HEK293 (cell line): ENCODE measurements around the gene PACSIN2.

Experiments used
- CTCF ChIA-PET: fragments of 350-600 bp; formaldehyde crosslinking; extraction: SDS; loops from one replicate; lab custom pipeline; 2021; ENCODE audit warnings: antibody characterized with exemption; lab: Yijun Ruan, JAX
- POLR2A ChIA-PET: fragments of 300-600 bp; formaldehyde crosslinking; extraction: SDS; loops from one replicate; lab custom pipeline; 2020; ENCODE audit warnings: antibody characterized with exemption, inconsistent platforms; lab: Yijun Ruan, JAX
- H3K27ac ChIP-seq: fragments of 200-500 bp; sonication (Bioruptor generic); 2 replicates; pipeline ENCODE4 v1.5.1; 2014; ENCODE audit warnings: low read depth, low read length, control low read depth, inconsistent platforms; ENCODE audit errors: extremely low read depth
- H3K36me3 ChIP-seq, 2 experiments: fragments of 200-500 bp in 1 of 2; sonication (Bioruptor generic) in 1 of 2; 1 replicate in 1 of 2; 2 replicates in 1 of 2; pipeline ENCODE4 v1.5.1; 2014 to 2017; ENCODE audit warnings: inconsistent platforms in 2 of 2, low read length in 2 of 2; ENCODE audit not compliant: control insufficient read depth in 2 of 2, insufficient read depth in 1 of 2
- H3K4me1 ChIP-seq: fragments of 200-500 bp; sonication (Bioruptor generic); 2 replicates; pipeline ENCODE4 v1.5.1; 2014; ENCODE audit warnings: mild to moderate bottlenecking, low read length, inconsistent platforms; ENCODE audit not compliant: control insufficient read depth, insufficient read depth
- H3K4me3 ChIP-seq: 2 replicates; pipeline ENCODE4 v1.5.1; 2011; ENCODE audit warnings: low read depth, mild to moderate bottlenecking, control low read depth, low read length, moderate library complexity
- H3K9me3 ChIP-seq: fragments of 200-500 bp; sonication (Bioruptor generic); 2 replicates; pipeline ENCODE4 v1.5.1; 2014; ENCODE audit warnings: low read depth, low read length, inconsistent platforms; ENCODE audit not compliant: control insufficient read depth, insufficient read depth
- EGR2 ChIP-seq: fragments of 450-650 bp; formaldehyde crosslinking; IDR thresholded peaks from 2 replicates; pipeline ENCODE4 v1.5.1; 2016; ENCODE audit warnings: low read depth, missing biosample characterization, missing genetic modification characterization
- HIC1 ChIP-seq: fragments of 450-650 bp; formaldehyde crosslinking; IDR thresholded peaks from 2 replicates; pipeline ENCODE4 v1.5.1; 2016; ENCODE audit warnings: missing biosample characterization, missing genetic modification characterization
- KLF1 ChIP-seq: fragments of 450-650 bp; formaldehyde crosslinking; IDR thresholded peaks from 2 replicates; pipeline ENCODE4 v1.5.1; 2016; ENCODE audit warnings: missing biosample characterization, missing genetic modification characterization
- SALL2 ChIP-seq: fragments of 450-650 bp; formaldehyde crosslinking; IDR thresholded peaks from 2 replicates; pipeline ENCODE4 v1.5.0; 2017; ENCODE audit warnings: missing biosample characterization, mild to moderate bottlenecking, missing genetic modification characterization, borderline replicate concordance
- SETDB1 ChIP-seq: IDR thresholded peaks from one replicate; pipeline ENCODE4 v1.6.1; 2017; ENCODE audit warnings: mild to moderate bottlenecking, low read length, moderate library complexity, mixed read lengths; ENCODE audit not compliant: insufficient read length
- YY1 ChIP-seq: fragments of 450-650 bp; formaldehyde crosslinking; IDR thresholded peaks from 2 replicates; pipeline ENCODE4 v1.5.1; 2018; ENCODE audit warnings: missing biosample characterization, missing genetic modification characterization
- ZNF146 ChIP-seq: fragments of 450-650 bp; formaldehyde crosslinking; IDR thresholded peaks from 2 replicates; pipeline ENCODE4 v1.5.1; 2016; ENCODE audit warnings: missing biosample characterization, missing genetic modification characterization
- ZNF175 ChIP-seq: fragments of 450-650 bp; formaldehyde crosslinking; IDR thresholded peaks from 2 replicates; pipeline ENCODE4 v1.5.1; 2016; ENCODE audit warnings: missing biosample characterization, missing genetic modification characterization
- ZNF23 ChIP-seq: fragments of 450-650 bp; formaldehyde crosslinking; IDR thresholded peaks from 2 replicates; pipeline ENCODE4 v1.5.1; 2016; ENCODE audit warnings: missing biosample characterization, missing genetic modification characterization, borderline replicate concordance
- ZNF324 ChIP-seq: fragments of 450-650 bp; formaldehyde crosslinking; IDR thresholded peaks from 2 replicates; pipeline ENCODE4 v1.5.1; 2016; ENCODE audit warnings: missing biosample characterization, missing genetic modification characterization
- ZNF416 ChIP-seq: fragments of 450-650 bp; formaldehyde crosslinking; IDR thresholded peaks from 2 replicates; pipeline ENCODE4 v1.5.1; 2016; ENCODE audit warnings: missing biosample characterization, missing genetic modification characterization
- ZNF561 ChIP-seq: fragments of 450-650 bp; IDR thresholded peaks from 2 replicates; pipeline ENCODE4 v1.5.1; 2018; ENCODE audit warnings: missing biosample characterization, missing genetic modification characterization, borderline replicate concordance
- ZNF596 ChIP-seq: fragments of 450-650 bp; IDR thresholded peaks from 2 replicates; pipeline ENCODE4 v1.5.0; 2018; ENCODE audit warnings: missing biosample characterization, mild to moderate bottlenecking, missing genetic modification characterization, moderate library complexity
- ZNF658 ChIP-seq: fragments of 450-650 bp; formaldehyde crosslinking; IDR thresholded peaks from 2 replicates; pipeline ENCODE4; 2016; ENCODE audit warnings: missing biosample characterization, missing genetic modification characterization
- ZNF768 ChIP-seq: fragments of 450-650 bp; formaldehyde crosslinking; IDR thresholded peaks from 2 replicates; pipeline ENCODE4 v1.5.1; 2018; ENCODE audit warnings: missing biosample characterization, mild to moderate bottlenecking, missing genetic modification characterization
- ZNF777 ChIP-seq: fragments of 450-650 bp; formaldehyde crosslinking; IDR thresholded peaks from 2 replicates; pipeline ENCODE4 v1.5.1; 2017; ENCODE audit warnings: missing biosample characterization, missing genetic modification characterization, borderline replicate concordance
- TF ChIP-seq, protein P1 (sequence below): fragments of 450-650 bp; formaldehyde crosslinking; IDR thresholded peaks from 2 replicates; pipeline ENCODE4 v1.5.1; 2016; ENCODE audit warnings: missing biosample characterization, missing genetic modification characterization, low read depth
- TF ChIP-seq, protein P2 (sequence below): fragments of 450-650 bp; formaldehyde crosslinking; IDR thresholded peaks from 2 replicates; pipeline ENCODE4 v1.5.1; 2017; ENCODE audit warnings: missing biosample characterization, missing genetic modification characterization
- TF ChIP-seq, protein P3 (sequence below): IDR thresholded peaks from 2 replicates; pipeline ENCODE4 v1.6.1; 2011; ENCODE audit warnings: mild to moderate bottlenecking, low read depth, low read length, borderline replicate concordance

The PACSIN2 gene

GRCh38 chr22:42943981-42944380 is 71.0 kb downstream of the PACSIN2 start:
- H3K4me1 ChIP-seq: peaks cover 44% of the 10 kb centered on the region

GRCh38 chr22:42942351-42942750 is 72.6 kb downstream of the PACSIN2 start:
- H3K9me3 ChIP-seq: no peaks in the 10 kb centered on the region
- H3K36me3 ChIP-seq: peaks cover 0 to 7% of the 10 kb centered on the region in 2 experiments; a peak in 1 of 3 replicates
- peaks cover 34% of the 10 kb centered on the region for H3K4me1 ChIP-seq
- TF ChIP-seq, protein P1, sequence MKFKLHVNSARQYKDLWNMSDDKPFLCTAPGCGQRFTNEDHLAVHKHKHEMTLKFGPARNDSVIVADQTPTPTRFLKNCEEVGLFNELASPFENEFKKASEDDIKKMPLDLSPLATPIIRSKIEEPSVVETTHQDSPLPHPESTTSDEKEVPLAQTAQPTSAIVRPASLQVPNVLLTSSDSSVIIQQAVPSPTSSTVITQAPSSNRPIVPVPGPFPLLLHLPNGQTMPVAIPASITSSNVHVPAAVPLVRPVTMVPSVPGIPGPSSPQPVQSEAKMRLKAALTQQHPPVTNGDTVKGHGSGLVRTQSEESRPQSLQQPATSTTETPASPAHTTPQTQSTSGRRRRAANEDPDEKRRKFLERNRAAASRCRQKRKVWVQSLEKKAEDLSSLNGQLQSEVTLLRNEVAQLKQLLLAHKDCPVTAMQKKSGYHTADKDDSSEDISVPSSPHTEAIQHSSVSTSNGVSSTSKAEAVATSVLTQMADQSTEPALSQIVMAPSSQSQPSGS (tag by site-specific recombination): no peak
- TF ChIP-seq, protein P2, sequence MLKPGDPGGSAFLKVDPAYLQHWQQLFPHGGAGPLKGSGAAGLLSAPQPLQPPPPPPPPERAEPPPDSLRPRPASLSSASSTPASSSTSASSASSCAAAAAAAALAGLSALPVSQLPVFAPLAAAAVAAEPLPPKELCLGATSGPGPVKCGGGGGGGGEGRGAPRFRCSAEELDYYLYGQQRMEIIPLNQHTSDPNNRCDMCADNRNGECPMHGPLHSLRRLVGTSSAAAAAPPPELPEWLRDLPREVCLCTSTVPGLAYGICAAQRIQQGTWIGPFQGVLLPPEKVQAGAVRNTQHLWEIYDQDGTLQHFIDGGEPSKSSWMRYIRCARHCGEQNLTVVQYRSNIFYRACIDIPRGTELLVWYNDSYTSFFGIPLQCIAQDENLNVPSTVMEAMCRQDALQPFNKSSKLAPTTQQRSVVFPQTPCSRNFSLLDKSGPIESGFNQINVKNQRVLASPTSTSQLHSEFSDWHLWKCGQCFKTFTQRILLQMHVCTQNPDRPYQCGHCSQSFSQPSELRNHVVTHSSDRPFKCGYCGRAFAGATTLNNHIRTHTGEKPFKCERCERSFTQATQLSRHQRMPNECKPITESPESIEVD (tag by site-specific recombination): peak; percentile 31; the same call in 1 of the 2 replicates
- ChIA-PET POLR2A (interaction anchor here (0.6 kb wide), 1 partner anchor 8 kb away, joined by 3 read pairs; no protein-coding TSS in a partner anchor), CTCF (no interaction called here)
- H3K27ac ChIP-seq: no peak overlapping the region
- no peak overlapping the region for H3K4me3 ChIP-seq

More at GRCh38 chr22:42943981-42944380, 71.0 kb downstream of the PACSIN2 start:
- ChIA-PET CTCF (interaction anchor here (1.0 to 1.7 kb wide), 3 partner anchors 11 to 116 kb away, joined by 3 to 5 read pairs (median 4); no protein-coding TSS in a partner anchor), POLR2A (no interaction called here)
- Histone ChIP-seq H3K4me3 (no peak overlapping the region), H3K27ac (no peak overlapping the region), H3K36me3 (peaks cover 0 to 7% of the 10 kb centered on the region in 2 experiments; a peak in 1 of 3 replicates), H3K9me3 (no peaks in the 10 kb centered on the region)
- TF ChIP-seq ZNF777 (tag by site-specific recombination) (no peak), SETDB1 (no peak), ZNF658 (tag by site-specific recombination) (no peak), ZNF23 (tag by site-specific recombination) (no peak), ZNF768 (no peak), ZNF416 (tag by site-specific recombination) (no peak), YY1 (tag by site-specific recombination) (no peak), ZNF146 (tag by site-specific recombination) (no peak), HIC1 (tag by site-specific recombination) (no peak), KLF1 (tag by site-specific recombination) (no peak), SALL2 (tag by site-specific recombination) (no peak), ZNF324 (tag by site-specific recombination) (no peak), ZNF596 (tag by site-specific recombination) (no peak), ZNF175 (tag by site-specific recombination) (no peak), EGR2 (tag by site-specific recombination) (no peak), ZNF561 (tag by site-specific recombination) (no peak)
- TF ChIP-seq, protein P3, sequence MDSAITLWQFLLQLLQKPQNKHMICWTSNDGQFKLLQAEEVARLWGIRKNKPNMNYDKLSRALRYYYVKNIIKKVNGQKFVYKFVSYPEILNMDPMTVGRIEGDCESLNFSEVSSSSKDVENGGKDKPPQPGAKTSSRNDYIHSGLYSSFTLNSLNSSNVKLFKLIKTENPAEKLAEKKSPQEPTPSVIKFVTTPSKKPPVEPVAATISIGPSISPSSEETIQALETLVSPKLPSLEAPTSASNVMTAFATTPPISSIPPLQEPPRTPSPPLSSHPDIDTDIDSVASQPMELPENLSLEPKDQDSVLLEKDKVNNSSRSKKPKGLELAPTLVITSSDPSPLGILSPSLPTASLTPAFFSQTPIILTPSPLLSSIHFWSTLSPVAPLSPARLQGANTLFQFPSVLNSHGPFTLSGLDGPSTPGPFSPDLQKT: no peak
- TF ChIP-seq, protein P1 (tag by site-specific recombination): no peak
